ENCODE data around the gene PRR23E.

GRCh38 chr3:127158614-127159229, 34.2 kb upstream of the PRR23E start:
- TF ChIP-seq CTCF (IDR thresholded peaks at IDR 0.05) (no peak), POLR2A (IDR thresholded peaks at IDR 0.05) (no peak)
